Activated CD8-positive, alpha-beta memory T cell treated with anti-CD3 and anti-CD28 coated beads, Interleukin-2, amount 50 U/mL, for 24 hours (primary cell): ENCODE results near the gene DENND10.
"Not testable (repeated sequence)": the region's sequence is repeated elsewhere in the genome, so short reads cannot be mapped to it uniquely, and the experiment has no call there.

Source experiments
- DNase-seq: peaks from one replicate; pipeline ENCODE4 v3.0.0-alpha.2; 2020; ENCODE audit errors: extremely low read depth

DENND10 gene

GRCh38 chr10:119103903-119104653, at the start of gene DENND10:
Gene DENND10, plus strand, starts transcription at chr10:119104113. Its CDS starts 30 bp downstream, at chr10:119104143.
- no peak for DNase-seq

- no peak for DNase-seq
Measured at GRCh38 chr10:119055472-119055871, 48.4 kb upstream of the DENND10 start.

GRCh38 chr10:119058010-119058409, 45.9 kb upstream of the DENND10 start:
- no peak for DNase-seq

DNA sequence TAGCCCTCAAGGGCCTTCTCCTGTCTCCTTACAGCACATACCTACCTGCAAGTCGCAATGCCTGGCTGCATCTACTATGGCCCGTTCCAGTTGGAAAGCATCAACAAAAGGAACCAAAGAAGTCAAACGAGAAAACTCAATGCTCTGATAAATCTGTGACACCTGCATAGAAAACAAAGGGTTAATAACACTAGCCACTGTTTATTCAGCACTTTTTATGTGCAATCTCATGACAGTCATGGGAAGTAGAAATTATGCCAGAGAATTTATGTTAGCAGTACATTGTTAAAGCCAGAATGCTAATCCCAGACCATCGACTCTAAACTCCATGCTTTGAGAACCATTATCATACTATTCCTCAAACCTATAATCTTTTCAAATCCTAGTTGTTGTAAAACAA, 44.4 kb upstream of the DENND10 start:
- no peak for DNase-seq

- no peak for DNase-seq
Measured at GRCh38 chr10:119060107-119060506, 43.8 kb upstream of the DENND10 start.

- DNase-seq: no peak
Measured at GRCh38 chr10:119061352-119061751, 42.6 kb upstream of the DENND10 start.

DNA sequence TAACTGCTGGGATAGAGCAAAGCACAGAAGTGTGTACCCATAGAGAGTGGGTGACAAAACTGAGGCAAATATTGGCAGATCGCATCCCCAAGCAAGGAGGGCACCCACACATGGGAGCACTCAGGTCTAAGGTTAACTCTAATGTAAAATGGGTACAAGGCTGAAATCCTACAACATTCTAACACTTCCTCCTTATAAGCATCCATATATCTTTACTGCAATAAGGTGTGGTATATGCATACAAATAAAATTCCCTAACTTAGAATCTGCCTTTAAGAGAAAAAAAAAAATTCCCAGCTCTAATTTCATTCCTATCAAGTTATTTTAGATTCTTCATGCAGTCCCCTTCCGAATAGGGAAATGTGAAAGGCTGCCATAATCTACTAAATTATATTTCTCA, 42.0 kb upstream of the DENND10 start:
- DNase-seq: no peak

- DNase-seq: no peak
Measured at GRCh38 chr10:119070395-119071165, 33.3 kb upstream of the DENND10 start.

GRCh38 chr10:119073584-119073983, 30.3 kb upstream of the DENND10 start:
- no peak for DNase-seq

- no peak for DNase-seq
Measured at GRCh38 chr10:119078422-119079179, 25.3 kb upstream of the DENND10 start.

- DNase-seq: no peak
Measured at GRCh38 chr10:119079599-119080520, 24.1 kb upstream of the DENND10 start.

DNA sequence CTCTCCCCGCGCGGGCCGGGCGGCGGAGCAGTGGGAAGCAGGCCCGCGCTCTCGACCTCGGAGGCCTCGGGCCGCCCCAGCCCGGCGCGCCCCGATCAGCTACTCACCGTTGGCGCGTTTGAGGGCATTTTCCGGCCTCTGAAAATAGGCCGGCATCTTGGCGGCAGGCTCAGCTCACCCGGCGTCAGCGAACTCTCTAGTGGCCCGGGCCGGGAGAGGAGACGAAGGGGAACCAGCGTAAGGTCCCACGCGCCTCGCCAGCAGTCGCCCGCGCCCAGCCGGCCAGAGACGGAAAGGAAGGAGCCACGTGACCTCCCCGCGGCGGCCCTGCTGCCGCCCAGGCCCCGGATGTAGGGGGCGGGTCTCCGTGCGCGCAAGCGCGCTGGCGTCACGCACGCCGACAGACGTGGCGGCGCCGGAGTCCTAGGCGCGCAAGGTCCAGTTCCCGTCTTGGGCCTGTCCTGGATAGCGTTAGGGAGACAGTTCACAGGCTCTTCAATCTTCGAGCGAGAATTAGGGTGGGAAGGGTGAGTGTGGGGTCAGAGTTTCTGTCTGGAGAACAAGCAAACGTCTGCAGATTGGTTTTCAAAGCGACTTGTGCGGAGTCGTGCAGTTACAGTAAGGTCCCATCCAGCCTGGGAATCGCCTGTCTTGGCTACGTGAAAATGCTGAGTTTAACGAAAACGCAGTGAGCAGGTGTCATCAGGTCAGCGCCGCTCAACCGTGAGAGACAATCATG, 23.2 kb upstream of the DENND10 start, which contains the start of gene EIF3A:
EIF3A (minus strand) TSS at position 297 of the 739 bp plus-strand sequence; CDS start at position 156, 141 bp downstream.
- DNase-seq: peak; percentile 73

- DNase-seq: no peak
Measured at GRCh38 chr10:119084896-119085295, 19.0 kb upstream of the DENND10 start.

- no peak for DNase-seq
Measured at GRCh38 chr10:119087271-119087882, 16.5 kb upstream of the DENND10 start.

- DNase-seq: no peak
Measured at GRCh38 chr10:119090026-119090795, 13.7 kb upstream of the DENND10 start.

- no peak for DNase-seq
Measured at GRCh38 chr10:119090968-119091367, 12.9 kb upstream of the DENND10 start.

DNA sequence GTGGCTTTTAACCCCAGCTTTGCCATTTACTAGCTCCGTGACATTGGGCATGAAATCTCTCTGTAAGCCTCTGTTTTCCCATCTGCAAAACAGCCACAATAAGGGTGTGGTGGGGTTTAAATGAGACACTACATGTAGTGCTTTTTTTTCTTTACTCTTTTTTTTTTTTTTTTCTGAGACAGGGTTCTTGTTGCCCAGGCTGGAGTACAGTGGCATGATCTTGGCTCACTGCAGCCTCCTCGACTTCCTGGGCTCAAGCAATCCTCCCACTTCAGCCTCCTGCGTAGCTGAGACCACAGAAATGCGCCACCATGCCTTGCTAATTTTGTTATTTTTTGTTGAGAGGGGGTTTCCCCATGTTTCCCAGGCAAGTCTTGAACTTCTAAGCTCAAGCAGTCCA, 8.3 kb upstream of the DENND10 start:
- no peak for DNase-seq

- DNase-seq: not testable (repeated sequence)
Measured at GRCh38 chr10:119096641-119097415, 7.1 kb upstream of the DENND10 start.
